T-cell (primary cell): Measurements from ENCODE around the gene MGAT5. TPM values are rescaled to one million over a fixed set of nuclear protein-coding genes. Genes with fewer than 3 reads are reported as not detected.

Experiments
- ATAC-seq, 4 experiments: fragments of 200-7000 bp in 3 of 4; fragments of 150-1000 bp in 1 of 4; cut with Tn5 transposase; replicated peaks in 1 of 4; 1 replicate in 3 of 4; 2 replicates in 1 of 4; pipeline ENCODE4 v1.10.0; 2021; ENCODE audit warnings: moderate library complexity in 3 of 4, mild to moderate bottlenecking in 2 of 4, moderate number of reproducible peaks in 1 of 4
- CTCF ChIA-PET, 2 donors: fragments of 300-600 bp; sonication (Branson Sonifier 250); formaldehyde crosslinking; loops; one replicate each; lab custom pipeline; 2022; ENCODE audit warnings: antibody characterized with exemption in 2 of 2; lab: Charles Lee
- POLR2A ChIA-PET, 2 donors: fragments of 300-600 bp; sonication (Branson Sonifier 250); formaldehyde crosslinking; loops; one replicate each; lab custom pipeline; 2022; ENCODE audit warnings: antibody characterized with exemption in 2 of 2; lab: Charles Lee
- DNase-seq, 35 experiments: peaks; one replicate each; pipeline versions ENCODE4 v3.0.0 to v3.0.0-alpha.2; 2013 to 2023
- H3K27ac ChIP-seq: one replicate; pipeline ENCODE4 v1.5.1; 2013; ENCODE audit warnings: low read length
- H3K27me3 ChIP-seq, 2 experiments: replicated peaks in 1 of 2; 1 replicate in 1 of 2; 2 replicates in 1 of 2; pipeline versions ENCODE4 v1.6.1 to v1.7.0; 2013; ENCODE audit warnings: low read length in 1 of 2, mixed read lengths in 1 of 2; ENCODE audit not compliant: control insufficient read depth in 2 of 2, insufficient read depth in 2 of 2; ENCODE audit errors: extremely low read depth in 1 of 2
- H3K36me3 ChIP-seq, 2 donors: 1 replicate in 1 of 2; 2 replicates in 1 of 2; pipeline versions ENCODE4 v1.6.1 to v1.7.0; 2013; ENCODE audit warnings: low read length in 1 of 2; ENCODE audit not compliant: control insufficient read depth in 2 of 2, insufficient read depth in 1 of 2; ENCODE audit errors: extremely low read depth in 1 of 2
- H3K4me1 ChIP-seq, 2 experiments: 1 replicate in 1 of 2; 2 replicates in 1 of 2; pipeline versions ENCODE4 v1.6.1 to v1.7.0; 2013; ENCODE audit warnings: low read length in 2 of 2, mixed read lengths in 1 of 2; ENCODE audit not compliant: insufficient read depth in 2 of 2, control insufficient read depth in 1 of 2; ENCODE audit errors: extremely low read depth in 1 of 2
- H3K4me3 ChIP-seq, 2 donors: 1 replicate in 1 of 2; 2 replicates in 1 of 2; pipeline versions ENCODE4 v1.5.1 to v1.7.0; 2013; ENCODE audit warnings: mild to moderate bottlenecking in 2 of 2, low read length in 1 of 2, moderate library complexity in 1 of 2; ENCODE audit not compliant: control insufficient read depth in 1 of 2; ENCODE audit errors: extremely low read depth in 1 of 2
- H3K9me3 ChIP-seq: 2 replicates; pipeline ENCODE4 v1.7.0; 2013
- H3K27ac Mint-ChIP-seq, 2 donors: one replicate each; pipeline ENCODE4 v1.8.0; 2020 to 2021; ENCODE audit warnings: mild to moderate bottlenecking in 2 of 2, mixed read lengths in 2 of 2
- H3K27me3 Mint-ChIP-seq, 2 donors: one replicate each; pipeline ENCODE4 v1.8.0; 2021 to 2022; ENCODE audit warnings: mixed read lengths in 2 of 2
- H3K36me3 Mint-ChIP-seq: one replicate; pipeline ENCODE4 v1.8.0; 2021; ENCODE audit warnings: mixed read lengths
- H3K4me1 Mint-ChIP-seq, 3 donors: one replicate each; pipeline ENCODE4 v1.8.0; 2020 to 2022; ENCODE audit warnings: mixed read lengths in 3 of 3, mild to moderate bottlenecking in 1 of 3
- H3K4me3 Mint-ChIP-seq, 3 donors: one replicate each; pipeline ENCODE4 v1.8.0; 2020 to 2022; ENCODE audit warnings: mild to moderate bottlenecking in 3 of 3, mixed read lengths in 3 of 3, moderate library complexity in 3 of 3
- H3K9me3 Mint-ChIP-seq, 3 donors: one replicate each; pipeline ENCODE4 v1.8.0; 2020 to 2022; ENCODE audit warnings: mixed read lengths in 3 of 3
- WGBS: methylation state at CpG from one replicate; pipeline ENCODE4 v1.1.5; 2013; ENCODE audit warnings: missing lambda C conversion rate; ENCODE audit not compliant: insufficient coverage; 5-methylcytosine and 5-hydroxymethylcytosine counted together
- total RNA-seq, 35 experiments: library from RNA in 6 of 35; stranded (reverse) in 6 of 35; fragments of 120-200 nt in 1 of 35; gene quantifications; one replicate each; pipeline versions ENCODE4 v1.2.1 to v1.2.4 and lab custom pipeline; 2013 to 2026

MGAT5 gene
- total RNA-seq, 5 donors from 2014 or later (not counting 1 experiment from before 2014, with no cell fraction given): 61.1 to 94.9 (median 81.8) TPM

DNA sequence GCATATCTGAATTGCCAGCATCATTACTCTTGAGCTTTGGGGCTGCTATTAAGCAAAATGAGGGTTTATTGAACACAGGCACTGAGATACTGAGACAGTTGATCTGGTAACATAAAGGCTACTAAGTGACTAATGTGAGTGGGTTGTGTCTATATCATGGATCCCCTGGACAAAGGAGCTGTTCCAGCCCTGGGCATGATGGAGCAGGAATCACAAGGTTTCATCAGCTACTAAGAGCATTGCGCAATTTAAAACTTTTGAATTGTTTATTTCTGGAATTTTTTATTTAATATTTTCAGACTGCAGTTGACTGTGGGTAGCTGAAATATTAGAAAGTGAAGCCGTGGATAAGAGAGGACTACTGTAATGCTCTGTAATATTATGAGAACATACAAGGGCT lies 73.5 kb downstream of the MGAT5 start:
- H3K9me3 ChIP-seq: no peaks in the 10 kb centered on the region
- peaks cover 4 to 36% of the 10 kb centered on the region in 2 experiments for H3K4me1 ChIP-seq
- Mint-ChIP-seq H3K9me3 (no peaks in the 10 kb centered on the region), H3K4me1 (peaks cover 38 to 69% (median 53%) of the 10 kb centered on the region in 3 donors), H3K27ac (no peak overlapping the region), H3K36me3 (peaks cover 52% of the 10 kb centered on the region), H3K27me3 (no peaks in the 10 kb centered on the region), H3K4me3 (no peak overlapping the region)
- ChIA-PET CTCF (interaction anchor here in 1 of 2 donors (0.6 kb wide), 1 partner anchor 65 kb away, joined by 3 read pairs; no protein-coding TSS in a partner anchor), POLR2A (interaction anchor here in 1 of 2 donors (0.8 kb wide), 1 partner anchor 18 kb away, joined by 3 read pairs; no protein-coding TSS in a partner anchor)
- no peak for DNase-seq
- H3K4me3 ChIP-seq: no peak overlapping the region
- H3K36me3 ChIP-seq: peaks cover 3 to 4% of the 10 kb centered on the region in 2 donors
- no peaks in the 10 kb centered on the region for H3K27me3 ChIP-seq
- no peak overlapping the region for H3K27ac ChIP-seq
- no CpG with 5 or more reads among the region's 2 CpGs for WGBS
- no peak for ATAC-seq

DNA sequence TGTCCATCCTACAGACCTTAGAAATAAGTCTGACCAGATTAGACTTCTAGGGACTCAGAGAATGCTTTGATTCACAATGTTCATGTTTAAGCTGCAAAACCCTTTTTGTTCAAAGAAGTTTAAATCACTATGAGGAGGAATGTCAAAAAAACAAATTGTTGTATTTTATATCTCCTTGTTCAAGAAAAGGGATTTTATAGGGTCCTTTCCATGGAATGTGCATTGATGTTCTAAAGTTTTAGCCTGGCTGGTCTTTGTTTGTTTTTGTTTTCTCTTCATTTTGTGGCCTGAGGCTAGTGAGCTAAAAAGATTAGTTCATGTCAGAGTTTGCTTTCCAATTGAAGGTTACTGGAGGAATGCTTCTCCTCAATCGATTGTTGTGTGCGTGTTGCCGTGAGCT lies 77.2 kb downstream of the MGAT5 start:
- H3K27me3 ChIP-seq: no peaks in the 10 kb centered on the region
- Mint-ChIP-seq H3K4me3 (no peak overlapping the region), H3K4me1 (peaks cover 17 to 41% (median 21%) of the 10 kb centered on the region in 3 donors), H3K27me3 (no peaks in the 10 kb centered on the region), H3K27ac (no peak overlapping the region), H3K9me3 (no peaks in the 10 kb centered on the region), H3K36me3 (peaks cover 52% of the 10 kb centered on the region)
- WGBS: 100% methylated on average over 3 of the region's 3 CpGs
- H3K9me3 ChIP-seq: no peaks in the 10 kb centered on the region
- ATAC-seq: no peak
- H3K4me1 ChIP-seq: peaks cover 3 to 4% of the 10 kb centered on the region in 2 experiments
- no peak overlapping the region for H3K4me3 ChIP-seq
- DNase-seq: no peak
- H3K27ac ChIP-seq: no peak overlapping the region
- H3K36me3 ChIP-seq: peaks cover 3 to 4% of the 10 kb centered on the region in 2 donors
- ChIA-PET POLR2A (interaction anchor here in 1 of 2 donors (1.2 kb wide), 1 partner anchor 12 kb away, joined by 4 read pairs; no protein-coding TSS in a partner anchor), CTCF (no interaction called here)

DNA sequence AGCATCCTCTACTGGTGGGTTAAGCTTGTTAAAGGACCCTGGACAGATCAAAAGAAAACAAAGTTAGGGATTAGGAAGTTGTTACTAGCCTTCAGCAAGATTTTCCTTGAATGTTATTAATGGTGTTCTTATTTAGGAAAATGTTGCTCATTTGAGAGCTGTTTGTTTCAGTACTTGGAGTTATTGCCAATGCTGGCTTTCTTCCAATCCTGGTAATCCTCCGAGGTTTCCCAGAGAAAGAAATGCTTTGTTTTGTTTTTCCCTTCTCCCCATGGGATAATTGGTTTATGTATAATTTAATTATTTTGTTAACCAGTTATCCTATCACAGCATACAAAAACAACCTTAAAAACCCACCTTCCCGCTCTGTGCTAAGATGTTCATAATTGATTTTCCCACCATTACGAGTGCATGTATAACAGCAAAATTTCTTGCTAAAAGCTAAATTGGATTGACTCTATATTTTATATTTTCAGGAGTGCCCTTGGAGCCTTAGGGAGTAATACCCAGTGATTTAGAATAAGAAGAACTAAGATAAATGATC lies 79.8 kb downstream of the MGAT5 start:
- Mint-ChIP-seq H3K27ac (no peak overlapping the region), H3K36me3 (peaks cover 57% of the 10 kb centered on the region), H3K4me3 (no peak overlapping the region), H3K4me1 (peaks cover under 1 to 23% (median 12%) of the 10 kb centered on the region in 3 donors), H3K27me3 (no peaks in the 10 kb centered on the region), H3K9me3 (no peaks in the 10 kb centered on the region)
- DNase-seq (no peak), ATAC-seq (no peak)
- Histone ChIP-seq H3K27ac (no peak overlapping the region), H3K27me3 (no peaks in the 10 kb centered on the region), H3K36me3 (peaks cover 3 to 6% of the 10 kb centered on the region in 2 donors), H3K9me3 (no peaks in the 10 kb centered on the region), H3K4me3 (no peak overlapping the region), H3K4me1 (no peaks in the 10 kb centered on the region)
- ChIA-PET POLR2A (no interaction called here), CTCF (no interaction called here)
- WGBS: no CpG with 5 or more reads among the region's 3 CpGs

DNA sequence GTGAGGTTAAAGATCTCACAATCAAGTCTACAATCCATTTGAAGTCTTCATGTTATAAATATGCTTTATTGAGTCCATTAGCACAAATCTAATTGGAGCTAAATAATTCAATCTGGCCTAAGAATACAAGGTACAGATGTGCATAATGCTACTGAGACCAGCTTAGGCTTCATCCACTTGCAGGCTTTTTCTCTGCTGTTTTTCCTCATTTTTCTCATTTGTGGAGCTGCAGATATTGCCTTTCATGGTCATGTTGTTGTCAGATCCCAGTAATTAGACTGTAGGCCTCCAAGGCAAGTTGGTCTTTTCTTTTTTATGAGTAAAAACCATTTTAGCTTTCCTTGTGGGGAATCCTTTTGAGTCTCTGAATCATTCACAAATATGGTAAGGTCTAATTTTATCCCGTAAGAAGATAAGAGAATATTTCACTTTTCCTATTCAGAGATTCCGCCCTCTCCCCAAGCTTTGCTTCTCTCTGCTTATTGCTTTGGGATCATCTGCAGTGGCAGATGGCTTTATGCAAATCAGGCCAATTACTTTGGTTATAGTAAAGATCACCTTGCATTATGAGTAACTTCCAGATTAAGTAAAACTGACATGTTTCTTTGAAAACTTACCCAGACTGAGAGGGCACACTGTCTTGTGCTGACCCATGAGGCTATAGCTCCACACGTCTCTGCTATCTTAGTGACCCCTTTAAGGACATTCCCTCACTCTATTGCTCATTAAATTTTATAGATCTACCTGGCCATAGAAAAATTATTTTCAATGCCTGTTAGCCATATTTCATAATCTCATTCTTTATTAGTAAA lies 80.9 kb downstream of the MGAT5 start:
- Histone ChIP-seq H3K27me3 (no peaks in the 10 kb centered on the region), H3K36me3 (peaks cover under 1 to 10% of the 10 kb centered on the region in 2 donors), H3K27ac (no peak overlapping the region), H3K4me3 (no peak overlapping the region), H3K4me1 (no peaks in the 10 kb centered on the region), H3K9me3 (no peaks in the 10 kb centered on the region)
- CTCF ChIA-PET: interaction anchor here in 1 of 2 donors (0.7 kb wide), 1 partner anchor 1360 kb away, joined by 7 read pairs; no protein-coding TSS in a partner anchor
- Mint-ChIP-seq H3K27me3 (no peaks in the 10 kb centered on the region), H3K4me3 (no peak overlapping the region), H3K9me3 (no peaks in the 10 kb centered on the region), H3K4me1 (peaks cover 0 to 17% (median 12%) of the 10 kb centered on the region in 3 donors), H3K36me3 (peaks cover 52% of the 10 kb centered on the region), H3K27ac (no peak overlapping the region)
- ATAC-seq (no peak), DNase-seq (no peak)
- POLR2A ChIA-PET: no interaction called here
- 100% methylated on average over 1 of the region's 3 CpGs for WGBS

DNA sequence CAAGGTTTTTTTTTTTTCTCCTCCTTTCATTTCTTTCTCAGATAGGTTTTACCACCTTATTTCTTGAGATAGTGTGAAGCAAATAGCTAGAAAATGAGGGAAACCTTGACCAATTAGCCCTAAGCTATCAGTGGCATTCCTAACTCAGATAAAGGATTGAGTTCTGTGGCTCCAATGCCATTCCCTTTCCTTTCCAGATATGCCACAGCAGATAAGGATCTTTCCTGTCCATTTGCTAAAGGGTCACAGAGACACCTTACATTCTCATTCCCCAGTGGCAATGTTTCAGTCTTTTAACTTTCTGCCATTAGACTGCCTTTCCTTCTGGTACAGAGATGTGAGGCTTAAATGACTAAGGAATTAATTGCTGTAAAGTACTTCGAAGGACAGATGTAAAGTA lies 81.7 kb downstream of the MGAT5 start:
- Histone ChIP-seq H3K4me1 (no peaks in the 10 kb centered on the region), H3K4me3 (no peak overlapping the region), H3K9me3 (no peaks in the 10 kb centered on the region), H3K27me3 (no peaks in the 10 kb centered on the region), H3K27ac (no peak overlapping the region), H3K36me3 (peaks cover 0 to 11% of the 10 kb centered on the region in 2 donors)
- H3K36me3 Mint-ChIP-seq: peaks cover 53% of the 10 kb centered on the region
- H3K4me3 Mint-ChIP-seq: no peak overlapping the region
- H3K9me3 Mint-ChIP-seq: no peaks in the 10 kb centered on the region
- DNase-seq (no peak), ATAC-seq (no peak)
- H3K4me1 Mint-ChIP-seq: peaks cover 0 to 20% (median 12%) of the 10 kb centered on the region in 3 donors
- POLR2A ChIA-PET: interaction anchor here in 1 of 2 donors (0.6 kb wide), 1 partner anchor 28 kb away, joined by 6 read pairs; no protein-coding TSS in a partner anchor
- H3K27me3 Mint-ChIP-seq: no peaks in the 10 kb centered on the region
- CTCF ChIA-PET: interaction anchor here in 1 of 2 donors (0.6 kb wide), 1 partner anchor 332 kb away, joined by 4 read pairs; no protein-coding TSS in a partner anchor
- WGBS: 100% methylated on average over 1 of the region's 1 CpG
- no peak overlapping the region for H3K27ac Mint-ChIP-seq

DNA sequence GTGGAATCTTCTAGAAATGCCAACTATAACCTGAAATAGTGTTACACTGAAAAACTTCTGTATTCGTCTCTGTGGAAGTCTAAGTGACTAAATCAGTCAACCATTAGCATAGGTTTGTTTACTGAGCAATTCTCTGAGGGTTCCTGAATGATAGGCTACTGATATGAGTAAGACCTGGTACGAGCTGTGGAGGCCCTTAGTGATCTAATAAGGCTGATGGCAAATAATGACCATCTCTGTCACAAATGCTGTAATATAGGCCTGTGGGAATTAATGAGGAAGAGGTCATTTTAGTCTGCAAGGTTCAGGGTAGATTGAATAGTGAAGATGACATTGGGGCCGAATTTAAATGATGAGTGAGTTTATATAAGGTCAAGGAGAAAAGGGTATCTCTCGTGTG lies 82.5 kb downstream of the MGAT5 start:
- Mint-ChIP-seq H3K36me3 (peaks cover 54% of the 10 kb centered on the region), H3K27me3 (no peaks in the 10 kb centered on the region), H3K9me3 (no peaks in the 10 kb centered on the region), H3K4me1 (peaks cover 0 to 19% (median 12%) of the 10 kb centered on the region in 3 donors), H3K27ac (no peak overlapping the region), H3K4me3 (no peak overlapping the region)
- ChIA-PET POLR2A (no interaction called here), CTCF (interaction anchor here in 1 of 2 donors (0.6 kb wide), 1 partner anchor 115 kb away, joined by 3 read pairs; no protein-coding TSS in a partner anchor)
- no peaks in the 10 kb centered on the region for H3K27me3 ChIP-seq
- peaks cover 0 to 14% of the 10 kb centered on the region in 2 donors for H3K36me3 ChIP-seq
- no peaks in the 10 kb centered on the region for H3K4me1 ChIP-seq
- H3K27ac ChIP-seq: no peak overlapping the region
- no peak overlapping the region for H3K4me3 ChIP-seq
- DNase-seq (no peak), ATAC-seq (no peak)
- 100% methylated on average over 3 of the region's 4 CpGs for WGBS
- H3K9me3 ChIP-seq: no peaks in the 10 kb centered on the region
